Natural killer cell (primary cell): ENCODE results near the gene SYMPK. TPM values are rescaled to one million over a fixed set of nuclear protein-coding genes. Genes with fewer than 3 reads are reported as not detected.
A peak's percentile ranks its signal among the peaks of the same experiment; 100 is the strongest.
"Not testable (repeated sequence)": the region's sequence is repeated elsewhere in the genome, so short reads cannot be mapped to it uniquely, and the experiment has no call there.

Experiments
- ATAC-seq, 3 donors: fragments of 150-1000 bp in 2 of 3; fragments of 200-7000 bp in 1 of 3; cut with Tn5 transposase; 1 replicate in 1 of 3; 2 replicates in 2 of 3; pipeline ENCODE4 v1.10.0; 2021; ENCODE audit warnings: mild to moderate bottlenecking in 2 of 3, moderate library complexity in 2 of 3
- DNase-seq, 2 donors: peaks; one replicate each; pipeline versions ENCODE4 v3.0.0 to v3.0.0-alpha.2; 2013 to 2021; ENCODE audit warnings: mixed read lengths in 1 of 2
- H3K27ac ChIP-seq: one replicate; pipeline ENCODE4 v1.5.1; 2013; ENCODE audit warnings: mild to moderate bottlenecking, low read length
- H3K27me3 ChIP-seq: one replicate; pipeline ENCODE4 v1.6.1; 2013; ENCODE audit warnings: low read length; ENCODE audit not compliant: control insufficient read depth, insufficient read depth
- H3K36me3 ChIP-seq: one replicate; pipeline ENCODE4 v1.6.1; 2013; ENCODE audit warnings: low read length; ENCODE audit not compliant: control insufficient read depth, insufficient read depth
- H3K4me1 ChIP-seq: one replicate; pipeline ENCODE4 v1.6.1; 2013; ENCODE audit warnings: low read length; ENCODE audit not compliant: control insufficient read depth, insufficient read depth
- H3K4me3 ChIP-seq: one replicate; pipeline ENCODE4 v1.5.1; 2013; ENCODE audit warnings: low read length
- H3K9me3 ChIP-seq: one replicate; pipeline ENCODE4 v1.6.1; 2013; ENCODE audit warnings: low read length; ENCODE audit not compliant: control insufficient read depth, insufficient read depth
- H3K27ac Mint-ChIP-seq, 2 donors: one replicate each; pipeline ENCODE4 v1.8.0; 2022; ENCODE audit warnings: mild to moderate bottlenecking in 2 of 2, mixed read lengths in 2 of 2, moderate library complexity in 1 of 2
- H3K27me3 Mint-ChIP-seq, 2 donors: one replicate each; pipeline ENCODE4 v1.8.0; 2022; ENCODE audit warnings: low read depth in 2 of 2, mixed read lengths in 2 of 2
- H3K36me3 Mint-ChIP-seq: one replicate; pipeline ENCODE4 v1.8.0; 2022; ENCODE audit warnings: mixed read lengths
- H3K4me1 Mint-ChIP-seq, 2 donors: one replicate each; pipeline ENCODE4 v1.8.0; 2022; ENCODE audit warnings: mixed read lengths in 2 of 2
- H3K4me3 Mint-ChIP-seq: one replicate; pipeline ENCODE4 v1.8.0; 2022; ENCODE audit warnings: mild to moderate bottlenecking, moderate library complexity, mixed read lengths
- H3K9me3 Mint-ChIP-seq, 2 donors: one replicate each; pipeline ENCODE4 v1.8.0; 2022; ENCODE audit warnings: mixed read lengths in 2 of 2
- CTCF ChIP-seq: fragments of 200-600 bp; IDR thresholded peaks from one replicate; pipeline ENCODE4 v1.8.0; 2022; ENCODE audit warnings: antibody characterized with exemption
- WGBS: methylation state at CpG from one replicate; pipeline ENCODE4 v1.1.7; 2013; ENCODE audit warnings: missing lambda C conversion rate; ENCODE audit not compliant: insufficient coverage; 5-methylcytosine and 5-hydroxymethylcytosine counted together
- intact Hi-C: fragments of 100-400 bp; cut with micrococcal nuclease; formaldehyde crosslinking; loops from one replicate; pipeline ENCODE4 v1.14.2; 2022
- total RNA-seq, 4 donors: library from RNA; stranded (reverse); fragments of 120-200 nt in 1 of 4; gene quantifications; one replicate each; pipeline versions ENCODE4 v1.2.3 to v1.2.4, GENCODE V29; 2013 to 2022

The SYMPK gene
- total RNA-seq, 3 donors from 2014 or later (not counting 1 experiment from before 2014, with no cell fraction given): 86.4 to 94.8 (median 86.7) TPM

- peak overlapping the region; percentile 58 for H3K4me3 Mint-ChIP-seq
- Histone ChIP-seq H3K27me3 (no peaks in the 10 kb centered on the region), H3K4me3 (no peak overlapping the region), H3K4me1 (peaks cover 29% of the 10 kb centered on the region), H3K36me3 (peaks cover 12% of the 10 kb centered on the region), H3K27ac (no peak overlapping the region), H3K9me3 (no peaks in the 10 kb centered on the region)
- TF ChIP-seq CTCF: no peak
- peak overlapping the region in 1 of 2 donors; percentile 69 for H3K27ac Mint-ChIP-seq
- intact Hi-C loops: no loop called here
- H3K4me1 Mint-ChIP-seq: peaks cover 4 to 30% of the 10 kb centered on the region in 2 donors
- H3K36me3 Mint-ChIP-seq: no peaks in the 10 kb centered on the region
- 96% methylated on average over 4 of the region's 4 CpGs for WGBS
- no peaks in the 10 kb centered on the region for H3K9me3 Mint-ChIP-seq
- peaks cover 0 to 3% of the 10 kb centered on the region in 2 donors for H3K27me3 Mint-ChIP-seq
- ATAC-seq (no peak), DNase-seq (no peak)
Observed at GRCh38 chr19:45899919-45900589, 37.1 kb upstream of the SYMPK start.

- no peaks in the 10 kb centered on the region for H3K9me3 Mint-ChIP-seq
Observed at GRCh38 chr19:45899253-45899652, 36.3 kb upstream of the SYMPK start.

GRCh38 chr19:45897261-45897812 lies 34.4 kb upstream of the SYMPK start:
- ATAC-seq: no peak
- Histone ChIP-seq H3K4me3 (no peak overlapping the region), H3K36me3 (peaks cover 14% of the 10 kb centered on the region), H3K9me3 (no peaks in the 10 kb centered on the region), H3K4me1 (peaks cover 21% of the 10 kb centered on the region), H3K27ac (no peak overlapping the region), H3K27me3 (no peaks in the 10 kb centered on the region)
- Mint-ChIP-seq H3K4me3 (no peak overlapping the region), H3K36me3 (no peaks in the 10 kb centered on the region), H3K27ac (no peak overlapping the region), H3K27me3 (no peaks in the 10 kb centered on the region), H3K4me1 (peaks cover 4 to 22% of the 10 kb centered on the region in 2 donors), H3K9me3 (no peaks in the 10 kb centered on the region)
- intact Hi-C loops: no loop called here
- TF ChIP-seq CTCF: no peak
- WGBS: 85% methylated on average over 8 of the region's 8 CpGs
- no peak for DNase-seq

More at GRCh38 chr19:45899253-45899652, 36.3 kb upstream of the SYMPK start:
- no peak overlapping the region for H3K27ac ChIP-seq
- intact Hi-C loops: no loop called here
- H3K27me3 ChIP-seq: no peaks in the 10 kb centered on the region
- peaks cover 0 to 3% of the 10 kb centered on the region in 2 donors for H3K27me3 Mint-ChIP-seq
- H3K36me3 Mint-ChIP-seq: no peaks in the 10 kb centered on the region
- no peak overlapping the region for H3K4me3 ChIP-seq
- DNase-seq (no peak), ATAC-seq (no peak)
- H3K27ac Mint-ChIP-seq: no peak overlapping the region
- H3K4me3 Mint-ChIP-seq: no peak overlapping the region
- WGBS: 97% methylated on average over 5 of the region's 7 CpGs
- H3K4me1 Mint-ChIP-seq: peaks cover 4 to 30% of the 10 kb centered on the region in 2 donors
- no peaks in the 10 kb centered on the region for H3K9me3 ChIP-seq
- H3K36me3 ChIP-seq: peaks cover 14% of the 10 kb centered on the region
- H3K4me1 ChIP-seq: peaks cover 29% of the 10 kb centered on the region
- TF ChIP-seq CTCF: no peak

GRCh38 chr19:45895983-45896599 lies 33.1 kb upstream of the SYMPK start:
- H3K27ac ChIP-seq, H3K27me3 ChIP-seq, intact Hi-C loops, H3K36me3 Mint-ChIP-seq, H3K4me3 ChIP-seq, H3K27ac Mint-ChIP-seq, DNase-seq, ATAC-seq, H3K9me3 Mint-ChIP-seq, H3K4me3 Mint-ChIP-seq, H3K27me3 Mint-ChIP-seq, H3K9me3 ChIP-seq: not testable (repeated sequence)
- H3K4me1 Mint-ChIP-seq: peaks cover 4 to 12% of the 10 kb centered on the region in 2 donors
- WGBS: 98% methylated on average over 12 of the region's 12 CpGs
- Histone ChIP-seq H3K4me1 (peaks cover 10% of the 10 kb centered on the region), H3K36me3 (peaks cover 14% of the 10 kb centered on the region)
